HepG2 (cell line): ENCODE results near the gene CSNK1D. TPM values are rescaled to one million over a fixed set of nuclear protein-coding genes. Genes with fewer than 3 reads are reported as not detected.
A peak's percentile ranks its signal among the peaks of the same experiment; 100 is the strongest.

ENCODE experiments used
- ARID5B ChIP-seq: IDR thresholded peaks from 2 replicates; pipeline ENCODE4 v1.4.0; 2020; ENCODE audit warnings: mild to moderate bottlenecking, missing genetic modification reagents
- CCDC6 ChIP-seq: sonication (generic); formaldehyde crosslinking; IDR thresholded peaks from 2 replicates; pipeline ENCODE4 v1.8.1; 2022; ENCODE audit warnings: mild to moderate bottlenecking, missing genetic modification reagents, moderate library complexity
- GABPA ChIP-seq, 2 experiments: IDR thresholded peaks; 2 replicates each; pipeline ENCODE4 v1.6.1; 2011 to 2016; ENCODE audit warnings: low read depth in 2 of 2, low read length in 1 of 2, missing biosample characterization in 1 of 2, missing genetic modification characterization in 1 of 2
- HHEX ChIP-seq: IDR thresholded peaks from 2 replicates; pipeline ENCODE4 v1.6.1; 2016; ENCODE audit warnings: control low read depth
- HIVEP1 ChIP-seq: sonication (generic); formaldehyde crosslinking; IDR thresholded peaks from 2 replicates; pipeline ENCODE4 v1.4.0; 2020; ENCODE audit warnings: mild to moderate bottlenecking, missing genetic modification reagents
- MXD1 ChIP-seq: sonication (generic); formaldehyde crosslinking; IDR thresholded peaks from 2 replicates; pipeline ENCODE4 v1.4.0; 2020; ENCODE audit warnings: mild to moderate bottlenecking, missing genetic modification reagents
- SNRNP70 ChIP-seq: fragments of 200-400 bp; formaldehyde crosslinking; IDR thresholded peaks from 2 replicates; pipeline ENCODE4 v1.6.1; 2017; ENCODE audit warnings: mild to moderate bottlenecking, low read depth, low read length, moderate library complexity
- TFE3 ChIP-seq: IDR thresholded peaks from 2 replicates; pipeline ENCODE4 v1.6.1; 2016
- XBP1 ChIP-seq: sonication (generic); formaldehyde crosslinking; IDR thresholded peaks from 2 replicates; pipeline ENCODE4 v1.5.0; 2020; ENCODE audit warnings: missing genetic modification reagents
- ZBTB34 ChIP-seq: sonication (generic); formaldehyde crosslinking; IDR thresholded peaks from 2 replicates; pipeline ENCODE4 v1.8.0; 2022; ENCODE audit warnings: mild to moderate bottlenecking, missing genetic modification reagents
- ZKSCAN8 ChIP-seq: IDR thresholded peaks from 2 replicates; pipeline ENCODE4 v1.6.1; 2016; ENCODE audit warnings: borderline replicate concordance, missing genetic modification reagents, missing compliant biosample characterization
- ZNF253 ChIP-seq: sonication (generic); formaldehyde crosslinking; IDR thresholded peaks from 2 replicates; pipeline ENCODE4 v1.8.0; 2022; ENCODE audit warnings: mild to moderate bottlenecking, missing genetic modification reagents, borderline replicate concordance
- ZNF460 ChIP-seq: sonication (generic); formaldehyde crosslinking; IDR thresholded peaks from 2 replicates; pipeline ENCODE4 v1.5.1; 2020; ENCODE audit warnings: missing genetic modification reagents, mild to moderate bottlenecking, borderline replicate concordance
- ZNF550 ChIP-seq: sonication (generic); formaldehyde crosslinking; IDR thresholded peaks from 2 replicates; pipeline ENCODE4 v1.4.0; 2020; ENCODE audit warnings: mild to moderate bottlenecking, missing genetic modification reagents, borderline replicate concordance
- ZNF556 ChIP-seq: sonication (generic); formaldehyde crosslinking; IDR thresholded peaks from 2 replicates; pipeline ENCODE4 v1.4.0; 2020; ENCODE audit warnings: mild to moderate bottlenecking, missing genetic modification reagents, borderline replicate concordance
- ZNF589 ChIP-seq: sonication (generic); formaldehyde crosslinking; conservative IDR thresholded peaks from 2 replicates; pipeline ENCODE4 v1.8.0; 2022; ENCODE audit warnings: mild to moderate bottlenecking, moderate library complexity, missing genetic modification reagents
- polyA plus RNA-seq, 8 experiments: library from polyadenylated mRNA; depleted of rRNA in 3 of 8; stranded (reverse) in 7 of 8; unstranded in 1 of 8; fragments of >200 nt; fragmentation: Illumina TruSeq in 4 of 8; extraction: Trizol in 4 of 8; gene quantifications; 2 replicates each; pipeline versions ENCODE4 v1.2.1 to v1.2.3, GENCODE V29; 2011 to 2016; ENCODE audit warnings: low read depth in 4 of 8, missing spikeins in 1 of 8, mixed read lengths in 1 of 8; ENCODE audit not compliant: insufficient read depth in 1 of 8
- total RNA-seq, 5 experiments: library from RNA; depleted of rRNA; stranded (reverse); fragments of >200 nt; fragmentation: Illumina TruSeq; extraction: Trizol; gene quantifications; 2 replicates each; pipeline ENCODE4 v1.2.3, GENCODE V29; 2016; ENCODE audit warnings: low read depth in 1 of 5
- TF ChIP-seq, protein P1 (sequence below): IDR thresholded peaks from 2 replicates; pipeline ENCODE4 v1.6.1; 2012; ENCODE audit warnings: low read length, improper control_type of control experiment

Gene CSNK1D
- total and polyA plus RNA-seq, 2 of the 13 experiments (the other 11 are each of a cell fraction or from before 2014, with no cell fraction given), result 31.5 to 128 TPM

GRCh38 chr17:82267575-82268379 is 5.7 kb downstream of the CSNK1D start (continued):
- no peak for TF ChIP-seq SNRNP70
- no peak; the same call in 1 of the 2 replicates for TF ChIP-seq ZNF556
- TF ChIP-seq CCDC6, result peak; percentile 87
- peak; percentile 25; the same call in 1 of the 2 replicates for TF ChIP-seq HHEX (CRISPR knock-in tag)
- peak; percentile 66 for TF ChIP-seq ZNF460
- TF ChIP-seq XBP1 (CRISPR knock-in tag), result peak; percentile 50; the same call in 1 of the 2 replicates
- peak; percentile 75; the same call in 1 of the 2 replicates for TF ChIP-seq ZKSCAN8 (CRISPR knock-in tag)
- peak; percentile 97 for TF ChIP-seq ZBTB34
- TF ChIP-seq, protein P1, sequence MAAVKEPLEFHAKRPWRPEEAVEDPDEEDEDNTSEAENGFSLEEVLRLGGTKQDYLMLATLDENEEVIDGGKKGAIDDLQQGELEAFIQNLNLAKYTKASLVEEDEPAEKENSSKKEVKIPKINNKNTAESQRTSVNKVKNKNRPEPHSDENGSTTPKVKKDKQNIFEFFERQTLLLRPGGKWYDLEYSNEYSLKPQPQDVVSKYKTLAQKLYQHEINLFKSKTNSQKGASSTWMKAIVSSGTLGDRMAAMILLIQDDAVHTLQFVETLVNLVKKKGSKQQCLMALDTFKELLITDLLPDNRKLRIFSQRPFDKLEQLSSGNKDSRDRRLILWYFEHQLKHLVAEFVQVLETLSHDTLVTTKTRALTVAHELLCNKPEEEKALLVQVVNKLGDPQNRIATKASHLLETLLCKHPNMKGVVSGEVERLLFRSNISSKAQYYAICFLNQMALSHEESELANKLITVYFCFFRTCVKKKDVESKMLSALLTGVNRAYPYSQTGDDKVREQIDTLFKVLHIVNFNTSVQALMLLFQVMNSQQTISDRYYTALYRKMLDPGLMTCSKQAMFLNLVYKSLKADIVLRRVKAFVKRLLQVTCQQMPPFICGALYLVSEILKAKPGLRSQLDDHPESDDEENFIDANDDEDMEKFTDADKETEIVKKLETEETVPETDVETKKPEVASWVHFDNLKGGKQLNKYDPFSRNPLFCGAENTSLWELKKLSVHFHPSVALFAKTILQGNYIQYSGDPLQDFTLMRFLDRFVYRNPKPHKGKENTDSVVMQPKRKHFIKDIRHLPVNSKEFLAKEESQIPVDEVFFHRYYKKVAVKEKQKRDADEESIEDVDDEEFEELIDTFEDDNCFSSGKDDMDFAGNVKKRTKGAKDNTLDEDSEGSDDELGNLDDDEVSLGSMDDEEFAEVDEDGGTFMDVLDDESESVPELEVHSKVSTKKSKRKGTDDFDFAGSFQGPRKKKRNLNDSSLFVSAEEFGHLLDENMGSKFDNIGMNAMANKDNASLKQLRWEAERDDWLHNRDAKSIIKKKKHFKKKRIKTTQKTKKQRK, result no peak
- peak; percentile 63; the same call in 1 of the 2 replicates for TF ChIP-seq ZNF589 (CRISPR knock-in tag)
- peak; percentile 89 for TF ChIP-seq TFE3 (CRISPR knock-in tag)
- no peak for TF ChIP-seq ZNF550 (CRISPR knock-in tag)
- peak; percentile 98 for TF ChIP-seq HIVEP1 (CRISPR knock-in tag)
- TF ChIP-seq MXD1 (CRISPR knock-in tag), result peak; percentile 83
- peak; percentile 72; the same call in 1 of the 2 replicates for TF ChIP-seq ZNF253 (CRISPR knock-in tag)
- peak; percentile 95 for TF ChIP-seq ARID5B
- TF ChIP-seq GABPA (IDR thresholded peaks at IDR 0.05; ENCODE audit: low read depth, low read length), result no peak
- peak; percentile 54; the same call in 1 of the 2 replicates for TF ChIP-seq GABPA (CRISPR knock-in tag; IDR thresholded peaks at IDR 0.05; ENCODE audit: low read depth)
